K562 (cell line): Measurements from ENCODE around the gene ARFRP1. TPM values are rescaled to one million over a fixed set of nuclear protein-coding genes. Genes with fewer than 3 reads are reported as not detected.
A peak's percentile ranks its signal among the peaks of the same experiment; 100 is the strongest.

Experiments used
- ATF3 ChIP-seq, 2 experiments: fragments of 450-650 bp in 1 of 2; sonication (generic) in 1 of 2; formaldehyde crosslinking in 1 of 2; IDR thresholded peaks in 1 of 2; conservative IDR thresholded peaks in 1 of 2; 2 replicates each; pipeline versions ENCODE4 v1.6.1 to v1.8.1; 2016 to 2023; ENCODE audit warnings: mild to moderate bottlenecking in 2 of 2, moderate library complexity in 2 of 2, inconsistent platforms in 1 of 2, missing genetic modification reagents in 1 of 2
- ATF6 ChIP-seq: sonication (generic); formaldehyde crosslinking; IDR thresholded peaks from 2 replicates; pipeline ENCODE4 v1.4.0; 2020; ENCODE audit warnings: mild to moderate bottlenecking, missing genetic modification reagents
- CBX1 ChIP-seq: sonication (generic); IDR thresholded peaks from 2 replicates; pipeline ENCODE4 v1.6.1; 2016; ENCODE audit warnings: antibody characterized with exemption, low read depth, mild to moderate bottlenecking
- CCNT2 ChIP-seq: IDR thresholded peaks from 2 replicates; pipeline ENCODE4 v1.6.1; 2011; ENCODE audit warnings: borderline replicate concordance, low read depth, mild to moderate bottlenecking, moderate library complexity, mixed read lengths, low read length; ENCODE audit not compliant: insufficient read length; ENCODE audit errors: extremely low read depth
- CEBPB ChIP-seq: fragments of 450-650 bp; IDR thresholded peaks from 2 replicates; pipeline ENCODE4 v1.6.1; 2016; ENCODE audit warnings: missing genetic modification characterization, missing compliant biosample characterization
- GATA2 ChIP-seq: sonication (generic); formaldehyde crosslinking; IDR thresholded peaks from 2 replicates; pipeline ENCODE4 v1.4.0; 2020; ENCODE audit warnings: mild to moderate bottlenecking, missing genetic modification reagents
- HMGXB4 ChIP-seq: sonication (generic); formaldehyde crosslinking; IDR thresholded peaks from 2 replicates; pipeline ENCODE4 v1.8.1; 2023; ENCODE audit warnings: mild to moderate bottlenecking, missing genetic modification reagents
- KLF13 ChIP-seq: fragments of 450-650 bp; IDR thresholded peaks from 2 replicates; pipeline ENCODE4 v1.6.1; 2016; ENCODE audit warnings: missing genetic modification characterization, low read depth, mild to moderate bottlenecking, missing compliant biosample characterization, moderate library complexity, borderline replicate concordance
- NONO ChIP-seq, 2 experiments: fragments of 200-400 bp in 1 of 2; fragments of 450-650 bp in 1 of 2; formaldehyde crosslinking in 1 of 2; IDR thresholded peaks; 2 replicates each; pipeline ENCODE4 v1.6.1; 2017; ENCODE audit warnings: low read depth in 2 of 2, mild to moderate bottlenecking in 2 of 2, moderate library complexity in 2 of 2, low read length in 1 of 2
- PCBP2 ChIP-seq: fragments of 200-400 bp; formaldehyde crosslinking; IDR thresholded peaks from 2 replicates; pipeline ENCODE4 v1.6.1; 2018; ENCODE audit warnings: low read length, low read depth, mild to moderate bottlenecking, moderate library complexity; ENCODE audit not compliant: poor library complexity, severe bottlenecking
- PURB ChIP-seq: sonication (generic); formaldehyde crosslinking; IDR thresholded peaks from 2 replicates; pipeline ENCODE4 v1.9.0; 2021; ENCODE audit warnings: low read depth, mild to moderate bottlenecking, missing genetic modification reagents
- TEAD2 ChIP-seq: fragments of 450-650 bp; IDR thresholded peaks from 2 replicates; pipeline ENCODE4 v1.6.1; 2016; ENCODE audit warnings: missing genetic modification characterization, control low read depth, missing compliant biosample characterization
- ZFPM2 ChIP-seq: fragments of 250-450 bp; sonication (Bioruptor Pico); IDR thresholded peaks from 2 replicates; pipeline ENCODE4 v1.5.1; 2022; ENCODE audit warnings: mild to moderate bottlenecking
- polyA plus RNA-seq, 8 experiments: library from polyadenylated mRNA; depleted of rRNA in 4 of 8; stranded (reverse) in 5 of 8; unstranded in 3 of 8; fragments of >200 nt; fragmentation: Nextera tagmentation in 2 of 8; fragmentation: Illumina TruSeq in 1 of 8; extraction: Ambion mirVana in 2 of 8; extraction: Trizol in 1 of 8; gene quantifications; 2 replicates each; pipeline versions ENCODE4 v1.2.1 to v1.2.3, GENCODE V29; 2011 to 2014; ENCODE audit warnings: inconsistent platforms in 1 of 8, missing spikeins in 1 of 8
- total RNA-seq, 7 experiments: library from RNA; depleted of rRNA in 6 of 7; stranded (reverse); fragments of >200 nt in 6 of 7; fragmentation: Illumina TruSeq in 2 of 7; extraction: Trizol in 2 of 7; gene quantifications; 2 replicates each; pipeline versions ENCODE4 v1.2.1 to v1.2.3, GENCODE V29; 2011 to 2021; ENCODE audit warnings: low replicate concordance in 1 of 7
- TF ChIP-seq, protein P1 (sequence below): fragments of 450-650 bp; formaldehyde crosslinking; IDR thresholded peaks from 2 replicates; pipeline ENCODE4 v1.4.0; 2022; ENCODE audit warnings: missing genetic modification characterization
- TF ChIP-seq, protein P2 (sequence below): fragments of 450-650 bp; formaldehyde crosslinking; IDR thresholded peaks from 2 replicates; pipeline ENCODE4 v1.4.0; 2020; ENCODE audit warnings: mild to moderate bottlenecking, mixed read lengths

Gene ARFRP1
- total and polyA plus RNA-seq, 9 of the 15 experiments (the other 6 are each of a cell fraction or from before 2014, with no cell fraction given) = 2.2 to 78.9 (median 37.3) TPM

- TF ChIP-seq ZFPM2 = no peak
- peak; percentile 53 for TF ChIP-seq CCNT2
- TF ChIP-seq, protein P1, sequence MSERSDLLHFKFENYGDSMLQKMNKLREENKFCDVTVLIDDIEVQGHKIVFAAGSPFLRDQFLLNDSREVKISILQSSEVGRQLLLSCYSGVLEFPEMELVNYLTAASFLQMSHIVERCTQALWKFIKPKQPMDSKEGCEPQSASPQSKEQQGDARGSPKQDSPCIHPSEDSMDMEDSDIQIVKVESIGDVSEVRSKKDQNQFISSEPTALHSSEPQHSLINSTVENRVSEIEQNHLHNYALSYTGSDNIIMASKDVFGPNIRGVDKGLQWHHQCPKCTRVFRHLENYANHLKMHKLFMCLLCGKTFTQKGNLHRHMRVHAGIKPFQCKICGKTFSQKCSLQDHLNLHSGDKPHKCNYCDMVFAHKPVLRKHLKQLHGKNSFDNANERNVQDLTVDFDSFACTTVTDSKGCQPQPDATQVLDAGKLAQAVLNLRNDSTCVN (CRISPR knock-in tag) = no peak
- peak; percentile 66; the same call in 1 of the 2 replicates for TF ChIP-seq ATF6 (CRISPR knock-in tag)
- peak; percentile 45; the same call in 1 of the 2 replicates for TF ChIP-seq KLF13 (tag)
- TF ChIP-seq, protein P2, sequence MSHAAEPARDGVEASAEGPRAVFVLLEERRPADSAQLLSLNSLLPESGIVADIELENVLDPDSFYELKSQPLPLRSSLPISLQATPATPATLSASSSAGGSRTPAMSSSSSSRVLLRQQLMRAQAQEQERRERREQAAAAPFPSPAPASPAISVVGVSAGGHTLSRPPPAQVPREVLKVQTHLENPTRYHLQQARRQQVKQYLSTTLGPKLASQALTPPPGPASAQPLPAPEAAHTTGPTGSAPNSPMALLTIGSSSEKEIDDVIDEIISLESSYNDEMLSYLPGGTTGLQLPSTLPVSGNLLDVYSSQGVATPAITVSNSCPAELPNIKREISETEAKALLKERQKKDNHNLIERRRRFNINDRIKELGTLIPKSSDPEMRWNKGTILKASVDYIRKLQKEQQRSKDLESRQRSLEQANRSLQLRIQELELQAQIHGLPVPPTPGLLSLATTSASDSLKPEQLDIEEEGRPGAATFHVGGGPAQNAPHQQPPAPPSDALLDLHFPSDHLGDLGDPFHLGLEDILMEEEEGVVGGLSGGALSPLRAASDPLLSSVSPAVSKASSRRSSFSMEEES (CRISPR knock-in tag) = no peak
- no peak for TF ChIP-seq PCBP2
- TF ChIP-seq CEBPB (tag) = no peak
- 0 out of 4 replicates have a peak, but pooled peaks of 1 of the 2 experiments have one; percentile 12 for TF ChIP-seq NONO (IDR thresholded peaks at IDR 0.05; ENCODE audit: low read depth in 2 of 2, low read length in 1 of 2)
- no peak for TF ChIP-seq PURB (CRISPR knock-in tag)
- TF ChIP-seq GATA2 = no peak
- TF ChIP-seq HMGXB4 (CRISPR knock-in tag) = peak; percentile 78
- no peak for TF ChIP-seq TEAD2
- no peak for TF ChIP-seq ATF3 (IDR thresholded peaks at IDR 0.05)
- TF ChIP-seq ATF3 (CRISPR knock-in tag; conservative IDR thresholded peaks at IDR 0.05) = no peak
- TF ChIP-seq CBX1 = peak; percentile 71; the same call in 1 of the 2 replicates
Observed at GRCh38 chr20:63653041-63653973, 54.5 kb downstream of the ARFRP1 start, which contains the start of gene STMN3 (continued).
